H9 (cell line): ENCODE measurements around the gene LRRC23. TPM values are rescaled to one million over a fixed set of nuclear protein-coding genes. Genes with fewer than 3 reads are reported as not detected.
A peak's percentile ranks its signal among the peaks of the same experiment; 100 is the strongest.
"Not testable (repeated sequence)": the region's sequence is repeated elsewhere in the genome, so short reads cannot be mapped to it uniquely, and the experiment has no call there.

Experiments used
- DNase-seq: peaks from one replicate; pipeline ENCODE4 v3.0.0-alpha.2; 2017
- H2AFZ ChIP-seq: one replicate; pipeline ENCODE4 v1.6.1; 2013; ENCODE audit warnings: mild to moderate bottlenecking, low read length, control low read depth, moderate library complexity
- H2AK5ac ChIP-seq: 2 replicates; pipeline ENCODE4 v1.6.1; 2013; ENCODE audit warnings: low read length, control low read depth, mixed read lengths; ENCODE audit not compliant: insufficient read length
- H2BK120ac ChIP-seq: one replicate; pipeline ENCODE4 v1.6.1; 2013; ENCODE audit warnings: low read depth, mild to moderate bottlenecking, low read length, control low read depth, inconsistent platforms; ENCODE audit not compliant: poor library complexity, severe bottlenecking
- H2BK12ac ChIP-seq: 2 replicates; pipeline ENCODE4 v1.6.1; 2013; ENCODE audit warnings: low read length, control low read depth, mixed read lengths, low read depth; ENCODE audit not compliant: insufficient read length
- H2BK15ac ChIP-seq: 2 replicates; pipeline ENCODE4 v1.6.1; 2013; ENCODE audit warnings: low read depth, low read length, control low read depth
- H2BK20ac ChIP-seq: one replicate; pipeline ENCODE4 v1.6.1; 2013; ENCODE audit warnings: low read depth, mild to moderate bottlenecking, low read length, control low read depth, inconsistent platforms; ENCODE audit not compliant: poor library complexity, severe bottlenecking
- H2BK5ac ChIP-seq: 2 replicates; pipeline ENCODE4 v1.6.1; 2013; ENCODE audit warnings: low read length, control low read depth, mixed read lengths; ENCODE audit not compliant: insufficient read length
- H3K14ac ChIP-seq: 2 replicates; pipeline ENCODE4 v1.6.1; 2013; ENCODE audit warnings: low read length, control low read depth; ENCODE audit not compliant: insufficient read depth
- H3K18ac ChIP-seq: 2 replicates; pipeline ENCODE4 v1.6.1; 2013; ENCODE audit warnings: low read depth, mild to moderate bottlenecking, mixed read lengths, low read length, control low read depth; ENCODE audit not compliant: insufficient read length
- H3K23ac ChIP-seq: 2 replicates; pipeline ENCODE4 v1.6.1; 2013; ENCODE audit warnings: low read length, control low read depth, mixed read lengths, low read depth; ENCODE audit not compliant: insufficient read length
- H3K23me2 ChIP-seq: 2 replicates; pipeline ENCODE4 v1.6.1; 2013; ENCODE audit warnings: low read depth, mild to moderate bottlenecking, mixed read lengths, low read length, control low read depth; ENCODE audit not compliant: insufficient read length, poor library complexity, severe bottlenecking
- H3K27ac ChIP-seq: 2 replicates; pipeline ENCODE4 v1.5.1; 2013; ENCODE audit warnings: low read length, control low read depth, mixed read lengths, low read depth; ENCODE audit not compliant: insufficient read length
- H3K27me3 ChIP-seq: 2 replicates; pipeline ENCODE4 v1.6.1; 2013; ENCODE audit warnings: low read length, control low read depth, inconsistent platforms; ENCODE audit not compliant: insufficient read depth
- H3K4ac ChIP-seq: 2 replicates; pipeline ENCODE4 v1.6.1; 2013; ENCODE audit warnings: low read depth, mild to moderate bottlenecking, control low read depth, inconsistent platforms, low read length, moderate library complexity
- H3K4me1 ChIP-seq: 2 replicates; pipeline ENCODE4 v1.6.1; 2013; ENCODE audit warnings: low read length, control low read depth, inconsistent platforms; ENCODE audit not compliant: insufficient read depth
- H3K4me2 ChIP-seq: 2 replicates; pipeline ENCODE4 v1.6.1; 2013; ENCODE audit warnings: low read length, control low read depth, mixed read lengths; ENCODE audit not compliant: insufficient read length, insufficient read depth
- H3K56ac ChIP-seq: 2 replicates; pipeline ENCODE4 v1.6.1; 2013; ENCODE audit warnings: low read depth, mild to moderate bottlenecking, mixed read lengths, low read length, control low read depth; ENCODE audit not compliant: insufficient read length
- H3K79me1 ChIP-seq: 2 replicates; pipeline ENCODE4 v1.6.1; 2013; ENCODE audit warnings: low read depth, mild to moderate bottlenecking, moderate library complexity, low read length, control low read depth, inconsistent platforms; ENCODE audit not compliant: insufficient read depth, poor library complexity, severe bottlenecking
- H3K79me2 ChIP-seq: 2 replicates; pipeline ENCODE4 v1.6.1; 2013; ENCODE audit warnings: low read length, control low read depth, inconsistent platforms; ENCODE audit not compliant: insufficient read depth
- H3K9ac ChIP-seq: 2 replicates; pipeline ENCODE4 v1.6.1; 2013; ENCODE audit warnings: low read length, control low read depth, mixed read lengths; ENCODE audit not compliant: insufficient read length; ENCODE audit errors: extremely low read depth
- H3K9me3 ChIP-seq: one replicate; pipeline ENCODE4 v1.6.1; 2013; ENCODE audit warnings: low read depth, low read length, inconsistent platforms; ENCODE audit not compliant: control insufficient read depth
- H3T11ph ChIP-seq: one replicate; pipeline ENCODE4 v1.6.1; 2013; ENCODE audit warnings: mild to moderate bottlenecking, low read length, control low read depth, inconsistent platforms
- H4K20me1 ChIP-seq: one replicate; pipeline ENCODE4 v1.6.1; 2013; ENCODE audit not compliant: control insufficient read depth, insufficient read length, insufficient read depth
- H4K5ac ChIP-seq: 2 replicates; pipeline ENCODE4 v1.6.1; 2013; ENCODE audit warnings: low read depth, mild to moderate bottlenecking, mixed read lengths, low read length, control low read depth; ENCODE audit not compliant: insufficient read length
- H4K8ac ChIP-seq: replicated peaks from 2 replicates; pipeline ENCODE4 v1.6.1; 2013; ENCODE audit warnings: low read length, control low read depth, mixed read lengths, low read depth; ENCODE audit not compliant: insufficient read length
- H4K91ac ChIP-seq: 2 replicates; pipeline ENCODE4 v1.6.1; 2013; ENCODE audit warnings: low read depth, mild to moderate bottlenecking, moderate library complexity, mixed read lengths, low read length, control low read depth; ENCODE audit not compliant: insufficient read length
- H3K27ac Mint-ChIP-seq, 3 experiments: 2 replicates in 2 of 3; 3 replicates in 1 of 3; pipeline ENCODE4 v1.8.0; 2020 to 2021; ENCODE audit warnings: mixed read lengths in 3 of 3, mild to moderate bottlenecking in 1 of 3, moderate library complexity in 1 of 3
- H3K27me3 Mint-ChIP-seq: 2 replicates; pipeline ENCODE4 v1.8.0; 2021; ENCODE audit warnings: low read depth, mild to moderate bottlenecking, moderate library complexity, mixed read lengths
- H3K36me3 Mint-ChIP-seq, 3 experiments: 2 replicates in 2 of 3; 3 replicates in 1 of 3; pipeline ENCODE4 v1.8.0; 2020 to 2021; ENCODE audit warnings: low read depth in 3 of 3, mixed read lengths in 3 of 3; ENCODE audit not compliant: insufficient read depth in 1 of 3
- H3K4me1 Mint-ChIP-seq, 2 experiments: 2 replicates each; pipeline ENCODE4 v1.8.0; 2020; ENCODE audit warnings: mixed read lengths in 2 of 2
- H3K4me3 Mint-ChIP-seq, 2 experiments: 2 replicates in 1 of 2; 3 replicates in 1 of 2; pipeline ENCODE4 v1.8.0; 2020 to 2021; ENCODE audit warnings: mild to moderate bottlenecking in 2 of 2, mixed read lengths in 2 of 2, moderate library complexity in 1 of 2
- H3K9me3 Mint-ChIP-seq, 2 experiments: 2 replicates in 1 of 2; 3 replicates in 1 of 2; pipeline ENCODE4 v1.8.0; 2020; ENCODE audit warnings: mild to moderate bottlenecking in 2 of 2, mixed read lengths in 2 of 2, moderate library complexity in 1 of 2
- CTCF ChIP-seq: fragments of 200-600 bp; sonication (generic); conservative IDR thresholded peaks from 3 replicates; pipeline ENCODE4 v1.8.0; 2021; ENCODE audit warnings: antibody characterized with exemption, mild to moderate bottlenecking
- WGBS: extraction: QIAGEN DNeasy Blood & Tissue Kit; methylation state at CpG from one replicate; pipeline ENCODE4 v1.1.7; 2013; ENCODE audit warnings: missing lambda C conversion rate, low lambda C conversion rate, mixed read lengths; ENCODE audit not compliant: insufficient read length; ENCODE audit errors: extremely low coverage; 5-methylcytosine and 5-hydroxymethylcytosine counted together
- total RNA-seq: library from RNA; stranded (reverse); gene quantifications from 2 replicates; pipeline ENCODE4 v1.2.1, GENCODE V29; 2021

The LRRC23 gene
- total RNA-seq, 1 experiment from 2014 or later, result 2.1 TPM

DNA sequence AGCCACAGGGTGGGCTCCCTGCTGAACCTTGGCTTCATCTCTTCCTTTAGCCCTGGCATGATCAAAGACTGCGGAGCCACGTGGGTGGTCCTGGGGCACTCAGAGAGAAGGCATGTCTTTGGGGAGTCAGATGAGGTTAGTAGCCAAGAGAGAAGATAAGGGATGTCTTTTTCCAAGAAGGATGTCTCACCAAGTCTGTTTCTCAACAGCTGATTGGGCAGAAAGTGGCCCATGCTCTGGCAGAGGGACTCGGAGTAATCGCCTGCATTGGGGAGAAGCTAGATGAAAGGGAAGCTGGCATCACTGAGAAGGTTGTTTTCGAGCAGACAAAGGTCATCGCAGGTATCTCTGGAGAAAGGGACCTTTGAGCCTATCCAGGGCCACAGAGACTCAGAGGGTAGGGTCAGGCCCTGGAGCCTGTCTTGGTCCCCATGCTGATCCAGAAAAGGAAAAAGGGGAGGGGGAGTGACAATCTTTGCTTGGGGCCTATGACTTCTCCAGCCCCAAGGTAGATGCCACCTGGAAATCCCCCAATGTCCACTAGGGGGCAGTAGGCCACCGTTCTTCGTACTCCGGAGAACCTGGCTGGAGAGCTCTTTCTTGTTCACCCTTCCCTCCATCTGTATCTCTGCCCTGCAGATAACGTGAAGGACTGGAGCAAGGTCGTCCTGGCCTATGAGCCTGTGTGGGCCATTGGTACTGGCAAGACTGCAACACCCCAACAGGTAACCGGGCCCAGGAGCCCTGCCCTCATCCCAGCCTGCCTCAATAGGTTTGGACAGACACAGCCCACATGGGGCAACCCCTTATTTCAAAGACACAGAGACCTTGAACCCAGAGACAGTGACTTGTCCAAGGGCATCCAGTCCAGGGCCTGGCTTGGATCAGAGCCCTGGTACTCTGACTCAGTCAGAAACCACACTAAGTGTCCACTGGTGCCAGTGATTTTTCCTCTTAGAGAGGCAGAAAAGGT is 35.3 kb upstream of the LRRC23 start:
- H3K4ac ChIP-seq, result no peak overlapping the region
- no peak overlapping the region for H2BK15ac ChIP-seq
- no peak overlapping the region for H2BK12ac ChIP-seq
- H3K23ac ChIP-seq, result no peak overlapping the region
- Mint-ChIP-seq H3K9me3 (no peaks in the 10 kb centered on the region; a peak in 1 of 5 replicates), H3K4me1 (peaks cover 53 to 58% of the 10 kb centered on the region in 2 experiments), H3K27ac (peak overlapping the region; percentile 77 to 96 (median 92)), H3K36me3 (peaks cover 39 to 60% (median 48%) of the 10 kb centered on the region in 3 experiments), H3K4me3 (peak overlapping the region; percentile 91 to 95), H3K27me3 (no peaks in the 10 kb centered on the region; the same call in 1 of the 2 replicates)
- H3K23me2 ChIP-seq, result peaks cover 16% of the 10 kb centered on the region
- H4K20me1 ChIP-seq, result no peaks in the 10 kb centered on the region
- H3K18ac ChIP-seq, result no peak overlapping the region
- peak overlapping the region; percentile 94 for H3K4me2 ChIP-seq
- H4K5ac ChIP-seq, result no peak overlapping the region
- peak; percentile 97 for TF ChIP-seq CTCF
- H2AFZ ChIP-seq, result no peak overlapping the region
- H3K9me3 ChIP-seq, result no peaks in the 10 kb centered on the region
- H3K9ac ChIP-seq, result peak overlapping the region; percentile 60
- no peak overlapping the region for H3T11ph ChIP-seq
- no peaks in the 10 kb centered on the region for H3K27me3 ChIP-seq
- no peak overlapping the region for H3K27ac ChIP-seq
- H4K8ac ChIP-seq, result no peak overlapping the region
- H2BK5ac ChIP-seq, result no peak overlapping the region
- no peak overlapping the region for H2BK120ac ChIP-seq
- no peak overlapping the region for H2BK20ac ChIP-seq
- no peak overlapping the region for H4K91ac ChIP-seq
- no peak overlapping the region for H3K56ac ChIP-seq
- DNase-seq, result peak; percentile 94
- H3K14ac ChIP-seq, result no peak overlapping the region
- no peak overlapping the region for H2AK5ac ChIP-seq
- H3K79me2 ChIP-seq, result peaks cover 5% of the 10 kb centered on the region; the same call in 1 of the 2 replicates
- no CpG with 5 or more reads among the region's 12 CpGs for WGBS
- H3K4me1 ChIP-seq, result no peaks in the 10 kb centered on the region; the same call in 1 of the 2 replicates
- no peaks in the 10 kb centered on the region for H3K79me1 ChIP-seq

GRCh38 chr12:6870304-6870703 is 34.3 kb upstream of the LRRC23 start:
- H3K79me2 ChIP-seq, H4K5ac ChIP-seq: not testable (repeated sequence)

More at GRCh38 chr12:6870304-6870703, 34.3 kb upstream of the LRRC23 start:
- H2AK5ac ChIP-seq, H3K56ac ChIP-seq, H3K27ac ChIP-seq, H2AFZ ChIP-seq, H3K9ac ChIP-seq, H2BK12ac ChIP-seq, H3T11ph ChIP-seq, H3K14ac ChIP-seq, H3K9me3 Mint-ChIP-seq, DNase-seq, H3K9me3 ChIP-seq, H4K20me1 ChIP-seq, H3K4me1 ChIP-seq, H3K4me2 ChIP-seq, H3K27me3 Mint-ChIP-seq, H2BK120ac ChIP-seq, H3K27me3 ChIP-seq, H4K8ac ChIP-seq, H3K23ac ChIP-seq, H2BK15ac ChIP-seq, H2BK5ac ChIP-seq, H3K18ac ChIP-seq, H4K91ac ChIP-seq, H3K4ac ChIP-seq, H3K79me1 ChIP-seq, H2BK20ac ChIP-seq: not testable (repeated sequence)
- H3K36me3 Mint-ChIP-seq, result peaks cover 31 to 51% (median 38%) of the 10 kb centered on the region in 3 experiments
- peak overlapping the region in 2 of 3 experiments; percentile 79 to 81; a peak in 3 of 7 replicates for H3K27ac Mint-ChIP-seq
- peaks cover 16% of the 10 kb centered on the region for H3K23me2 ChIP-seq
- H3K4me1 Mint-ChIP-seq, result peaks cover 53 to 63% of the 10 kb centered on the region in 2 experiments
- no CpG with 5 or more reads among the region's 4 CpGs for WGBS
- peak overlapping the region; percentile 24 to 25; a peak in 4 of 5 replicates for H3K4me3 Mint-ChIP-seq
